GM18868 (cell line): ENCODE results near the gene MIPEP.

Source experiments
- ATAC-seq: cut with Tn5 transposase; IDR thresholded peaks from one replicate; pipeline ENCODE4 v1.9.1; 2021; ENCODE audit warnings: mild to moderate bottlenecking, moderate library complexity; ENCODE audit not compliant: unreplicated experiment

MIPEP gene

GRCh38 chr13:23811366-23812062 is 77.7 kb downstream of the MIPEP start:
- ATAC-seq: peak; percentile 31

- ATAC-seq: peak; percentile 38
These were observed 78.4 kb downstream of the MIPEP start for GRCh38 chr13:23810685-23811240.

- no peak for ATAC-seq
These were observed 80.4 kb downstream of the MIPEP start for GRCh38 chr13:23808803-23809202.

GRCh38 chr13:23806874-23807526 is 82.2 kb downstream of the MIPEP start:
- ATAC-seq: peak; percentile 29

- ATAC-seq: no peak
These were observed 83.4 kb downstream of the MIPEP start for GRCh38 chr13:23805821-23806220.

- no peak for ATAC-seq
These were observed 84.1 kb downstream of the MIPEP start for GRCh38 chr13:23805122-23805521.

GRCh38 chr13:23804166-23804565 is 85.0 kb downstream of the MIPEP start:
- no peak for ATAC-seq

- no peak for ATAC-seq
These were observed 88.1 kb downstream of the MIPEP start for GRCh38 chr13:23801141-23801540.

- ATAC-seq: peak; percentile 93
These were observed 89.3 kb downstream of the MIPEP start for GRCh38 chr13:23799945-23800344.

- ATAC-seq: no peak
These were observed 91.8 kb downstream of the MIPEP start for GRCh38 chr13:23797276-23797903.

- ATAC-seq: no peak
These were observed 92.6 kb downstream of the MIPEP start for GRCh38 chr13:23796551-23796950.

- ATAC-seq: peak; percentile 63
These were observed 94.7 kb downstream of the MIPEP start for GRCh38 chr13:23794267-23795161.

- no peak for ATAC-seq
These were observed 95.5 kb downstream of the MIPEP start for GRCh38 chr13:23793711-23794110.

GRCh38 chr13:23792680-23793079 is 96.5 kb downstream of the MIPEP start:
- ATAC-seq: no peak

GRCh38 chr13:23790577-23791170 is 98.5 kb downstream of the MIPEP start:
- ATAC-seq: no peak

GRCh38 chr13:23789576-23790346 is 99.4 kb downstream of the MIPEP start:
- ATAC-seq: peak; percentile 37

GRCh38 chr13:23788459-23788858 is 100.7 kb downstream of the MIPEP start:
- ATAC-seq: no peak

GRCh38 chr13:23787464-23787863 is 101.7 kb downstream of the MIPEP start:
- no peak for ATAC-seq

GRCh38 chr13:23786607-23787006 is 102.6 kb downstream of the MIPEP start:
- no peak for ATAC-seq

GRCh38 chr13:23778879-23779278 is 110.3 kb downstream of the MIPEP start:
- no peak for ATAC-seq
